ENCODE data around the gene ASCC1.

DNA sequence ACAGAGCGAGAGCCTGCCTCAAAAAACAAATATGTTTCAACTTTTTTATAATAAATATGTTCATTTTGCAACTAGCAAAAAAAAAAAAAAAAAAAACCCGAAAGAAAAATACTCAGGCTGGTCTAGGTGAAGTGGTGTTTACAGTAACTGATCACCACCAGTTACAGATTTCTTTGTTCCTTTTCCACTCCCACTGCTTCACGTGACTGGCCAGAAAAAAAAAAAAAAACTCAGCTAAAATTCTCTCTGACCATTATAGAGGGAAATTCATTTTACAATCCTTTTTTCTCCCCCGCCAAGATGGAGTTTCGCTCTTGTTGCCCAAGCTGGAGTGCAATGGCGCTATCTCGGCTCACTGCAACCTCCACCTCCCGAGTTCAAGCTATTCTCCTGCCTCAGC lies 4.6 kb upstream of the ASCC1 start:
- no peak for TF ChIP-seq CTCF (IDR thresholded peaks at IDR 0.05 in 8 of 11, conservative IDR thresholded peaks at IDR 0.05 in 3 of 11)
- no peak for TF ChIP-seq POLR2A (IDR thresholded peaks at IDR 0.05)

Measured in spleen (tissue), 7 donors.